GM12875 (cell line): ENCODE data around the gene OSBPL1A.

Source experiments
- H3K4me3 ChIP-seq: one replicate; pipeline ENCODE4 v1.5.1; 2011; ENCODE audit warnings: low read depth, low read length, control low read depth
- CTCF ChIP-seq: IDR thresholded peaks from 2 replicates; pipeline ENCODE4 v1.5.1; 2011; ENCODE audit warnings: low read depth, mild to moderate bottlenecking, control low read depth, inconsistent platforms, low read length, moderate library complexity, borderline replicate concordance; ENCODE audit not compliant: insufficient read depth

The OSBPL1A gene

GRCh38 chr18:24230766-24231165 lies 166.9 kb downstream of the OSBPL1A start:
- no peak overlapping the region for H3K4me3 ChIP-seq
- no peak for TF ChIP-seq CTCF

GRCh38 chr18:24228667-24229041 lies 169.0 kb downstream of the OSBPL1A start:
- TF ChIP-seq CTCF = no peak
- no peak overlapping the region for H3K4me3 ChIP-seq

- no peak overlapping the region for H3K4me3 ChIP-seq
- TF ChIP-seq CTCF = no peak
These were observed 169.5 kb downstream of the OSBPL1A start for GRCh38 chr18:24227977-24228666.

GRCh38 chr18:24220318-24220688 lies 177.3 kb downstream of the OSBPL1A start:
- no peak overlapping the region for H3K4me3 ChIP-seq
- TF ChIP-seq CTCF = no peak

- no peak overlapping the region for H3K4me3 ChIP-seq
- no peak for TF ChIP-seq CTCF
These were observed 177.9 kb downstream of the OSBPL1A start for GRCh38 chr18:24219561-24220317.

- H3K4me3 ChIP-seq = no peak overlapping the region
- TF ChIP-seq CTCF = no peak
These were observed 182.7 kb downstream of the OSBPL1A start for GRCh38 chr18:24214913-24215312.

GRCh38 chr18:24214144-24214543 lies 183.5 kb downstream of the OSBPL1A start:
- H3K4me3 ChIP-seq = no peak overlapping the region
- TF ChIP-seq CTCF = no peak
